Lung microvascular endothelial cell (primary cell): ENCODE data around the gene GRIK2. TPM values are rescaled to one million over a fixed set of nuclear protein-coding genes. Genes with fewer than 3 reads are reported as not detected.

Experiments used
- DNase-seq, 2 donors: peaks; one replicate each; pipeline versions ENCODE4 v3.0.0 to v3.0.0-alpha.2; 2010; ENCODE audit warnings: low read depth in 2 of 2
- total RNA-seq: library from RNA; depleted of rRNA; stranded (reverse); fragments of >200 nt; gene quantifications from 2 replicates; pipeline ENCODE4 v1.2.1, GENCODE V29; 2014

Gene GRIK2
- total RNA-seq, 1 donor from 2014 or later = not detected

GRCh38 chr6:101537753-101538316, 144.3 kb downstream of the GRIK2 start:
- DNase-seq = no peak

- no peak for DNase-seq
These were observed 146.2 kb downstream of the GRIK2 start for GRCh38 chr6:101539510-101540245.

GRCh38 chr6:101541894-101542293, 148.4 kb downstream of the GRIK2 start:
- no peak for DNase-seq

- DNase-seq = no peak
These were observed 150.3 kb downstream of the GRIK2 start for GRCh38 chr6:101543796-101544195.

GRCh38 chr6:101544286-101544685, 150.8 kb downstream of the GRIK2 start:
- DNase-seq = no peak

GRCh38 chr6:101545191-101545590, 151.7 kb downstream of the GRIK2 start:
- DNase-seq = no peak

GRCh38 chr6:101550451-101550850, 156.9 kb downstream of the GRIK2 start:
- no peak for DNase-seq

GRCh38 chr6:101554231-101554630, 160.7 kb downstream of the GRIK2 start:
- no peak for DNase-seq

GRCh38 chr6:101558712-101559111, 165.2 kb downstream of the GRIK2 start:
- DNase-seq = no peak

GRCh38 chr6:101572627-101573026, 179.1 kb downstream of the GRIK2 start:
- no peak for DNase-seq

GRCh38 chr6:101577091-101577490, 183.6 kb downstream of the GRIK2 start:
- no peak for DNase-seq

GRCh38 chr6:101578306-101578705, 184.8 kb downstream of the GRIK2 start:
- DNase-seq = no peak

GRCh38 chr6:101582792-101583191, 189.3 kb downstream of the GRIK2 start:
- DNase-seq = no peak

- no peak for DNase-seq
These were observed 192.0 kb downstream of the GRIK2 start for GRCh38 chr6:101585501-101585900.

- DNase-seq = no peak
These were observed 194.8 kb downstream of the GRIK2 start for GRCh38 chr6:101588343-101588742.

GRCh38 chr6:101595276-101595675, 201.8 kb downstream of the GRIK2 start:
- no peak for DNase-seq

GRCh38 chr6:101597693-101598092, 204.2 kb downstream of the GRIK2 start:
- DNase-seq = no peak

GRCh38 chr6:101605426-101605825, 211.9 kb downstream of the GRIK2 start:
- DNase-seq = no peak

GRCh38 chr6:101605874-101606273, 212.4 kb downstream of the GRIK2 start:
- DNase-seq = no peak

GRCh38 chr6:101607111-101607690, 213.7 kb downstream of the GRIK2 start:
- DNase-seq = no peak

GRCh38 chr6:101608703-101609102, 215.2 kb downstream of the GRIK2 start:
- DNase-seq = no peak

- DNase-seq = no peak
These were observed 220.0 kb downstream of the GRIK2 start for GRCh38 chr6:101613556-101613955.

- no peak for DNase-seq
These were observed 221.3 kb downstream of the GRIK2 start for GRCh38 chr6:101614774-101615173.
